ENCODE results near the gene MACROD2.

MACROD2 gene

DNA sequence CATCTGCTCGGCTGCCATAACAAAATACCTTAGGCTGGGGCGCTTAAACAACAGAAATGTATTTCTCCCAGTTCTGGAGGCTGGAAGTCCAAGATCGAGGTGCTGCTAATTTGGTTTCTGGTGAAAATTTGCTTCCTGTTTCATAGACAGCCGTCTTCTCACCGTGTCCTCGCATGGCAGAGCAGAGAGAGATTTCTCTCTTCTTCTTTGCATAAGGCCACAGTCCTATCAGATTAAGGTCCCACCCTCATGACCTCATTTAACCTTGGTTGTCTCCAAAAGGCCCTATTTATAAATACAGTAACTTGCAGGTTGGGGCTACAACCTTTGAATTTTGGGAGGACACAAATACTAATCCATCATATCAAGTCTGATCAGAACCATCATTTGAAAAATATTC is 2033.6 kb downstream of the MACROD2 start:
- no peak for DNase-seq

DNA sequence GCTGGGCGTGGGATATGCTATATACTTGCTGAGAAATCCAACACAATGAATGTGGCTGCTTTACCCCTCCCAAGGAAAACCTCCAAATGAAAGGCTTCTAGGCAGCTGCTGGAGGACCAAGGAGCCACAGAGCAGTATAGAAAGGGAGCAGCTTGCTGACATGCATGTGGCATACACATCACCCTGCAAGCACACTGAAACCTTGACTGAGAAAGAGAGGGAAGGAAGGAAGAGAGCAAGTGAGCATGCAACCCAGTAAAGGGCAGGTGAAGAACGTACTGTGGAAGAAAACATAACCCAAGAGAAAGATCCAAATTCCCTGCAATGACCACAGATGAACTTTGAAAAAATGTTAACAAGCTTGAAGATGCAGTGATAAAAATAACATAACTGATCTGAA is 2034.9 kb downstream of the MACROD2 start:
- no peak for DNase-seq

DNA sequence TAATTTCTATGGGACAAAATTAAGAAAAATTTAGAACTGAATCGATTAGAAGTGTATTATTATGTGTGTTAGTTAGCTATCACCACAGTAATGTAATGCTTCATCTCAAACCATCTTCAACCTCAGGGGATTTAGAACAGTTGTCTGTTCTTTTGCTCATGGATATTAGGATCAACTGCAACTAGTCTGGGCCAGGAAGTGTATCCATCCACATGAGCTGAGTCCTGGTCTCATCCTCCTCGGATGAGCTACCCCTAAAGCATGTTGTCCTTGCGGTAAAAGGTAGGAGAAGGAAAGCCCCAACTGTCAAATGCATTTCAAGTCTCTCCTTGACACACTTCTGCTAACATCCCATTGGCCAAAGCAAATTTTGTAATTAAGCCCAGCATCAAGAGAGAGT is 2040.3 kb downstream of the MACROD2 start:
- DNase-seq, result no peak

DNA sequence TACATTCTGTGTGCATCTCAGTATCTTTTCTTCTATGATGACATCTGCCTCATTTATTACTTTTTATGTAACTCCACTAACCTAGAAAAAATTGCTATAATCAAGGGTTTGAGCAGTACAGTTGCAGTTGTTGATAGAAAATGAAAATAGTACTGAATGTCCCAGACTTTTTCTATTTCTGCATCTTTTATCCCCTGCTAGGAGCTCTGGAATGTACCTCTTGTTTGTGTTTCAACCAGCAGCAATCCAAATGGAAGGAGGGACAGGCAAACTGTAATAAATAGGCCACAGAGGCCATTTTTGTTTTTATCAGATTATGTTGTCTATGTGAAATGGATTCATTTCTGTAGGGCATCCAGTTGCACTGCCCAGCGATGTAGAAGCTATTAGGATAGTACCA is 2041.0 kb downstream of the MACROD2 start:
- DNase-seq, result no peak

DNA sequence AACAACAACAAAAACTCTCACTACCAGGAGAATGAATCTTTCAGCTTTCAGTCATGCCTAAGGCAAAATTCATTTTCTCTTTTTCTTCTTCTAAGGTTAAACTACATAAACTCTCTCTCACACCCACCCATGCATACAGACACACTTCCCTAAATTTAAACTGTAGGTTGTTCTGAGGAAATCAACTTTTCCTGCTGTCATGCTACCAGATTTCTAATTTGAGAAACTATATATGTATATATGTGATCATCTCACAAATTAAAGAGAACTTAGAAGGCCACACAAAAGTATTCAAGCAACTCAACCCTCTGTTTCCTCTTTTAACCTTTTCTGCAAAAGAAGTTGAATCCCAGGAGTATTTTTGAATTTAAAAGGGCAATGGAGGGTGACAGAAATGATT is 2045.4 kb downstream of the MACROD2 start:
- DNase-seq, result no peak

DNA sequence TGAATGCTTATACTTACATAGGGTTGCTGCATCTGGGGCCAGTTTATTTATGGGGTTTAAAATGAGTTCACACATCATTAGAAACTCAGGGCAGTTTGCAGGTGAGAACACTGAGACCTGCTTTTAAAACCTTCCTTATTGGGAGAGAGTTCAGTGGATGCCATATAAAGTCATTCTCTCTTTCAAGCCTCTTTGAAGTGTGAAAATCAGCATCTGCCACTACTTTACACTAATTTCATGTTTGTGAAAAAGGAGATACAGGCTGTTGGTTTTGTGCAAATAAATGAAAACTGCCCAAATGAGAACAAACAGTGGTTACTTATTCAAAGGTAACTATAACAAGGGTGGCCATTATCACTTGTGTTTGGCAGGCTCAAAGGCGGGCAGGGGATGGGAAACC is 2047.4 kb downstream of the MACROD2 start:
- DNase-seq, result no peak

DNA sequence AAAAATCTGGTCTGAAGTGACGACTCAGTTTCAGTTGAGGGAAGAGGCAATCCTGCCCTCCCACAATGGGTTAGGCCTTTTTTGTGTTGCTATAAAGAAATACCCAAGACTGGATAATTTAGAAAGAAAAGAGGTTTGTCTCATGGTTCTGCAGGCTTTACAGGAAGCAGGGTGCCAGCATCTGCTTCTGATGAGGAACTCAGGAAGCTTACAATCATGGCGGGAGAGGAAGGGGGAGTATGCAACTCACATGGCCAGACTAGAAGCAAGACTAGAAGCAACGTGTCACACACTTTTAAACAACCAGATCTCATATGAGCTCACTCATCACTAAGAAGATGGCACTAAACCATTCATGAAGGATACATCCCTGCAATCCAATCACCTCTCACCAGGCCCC is 2048.6 kb downstream of the MACROD2 start:
- DNase-seq, result no peak

DNA sequence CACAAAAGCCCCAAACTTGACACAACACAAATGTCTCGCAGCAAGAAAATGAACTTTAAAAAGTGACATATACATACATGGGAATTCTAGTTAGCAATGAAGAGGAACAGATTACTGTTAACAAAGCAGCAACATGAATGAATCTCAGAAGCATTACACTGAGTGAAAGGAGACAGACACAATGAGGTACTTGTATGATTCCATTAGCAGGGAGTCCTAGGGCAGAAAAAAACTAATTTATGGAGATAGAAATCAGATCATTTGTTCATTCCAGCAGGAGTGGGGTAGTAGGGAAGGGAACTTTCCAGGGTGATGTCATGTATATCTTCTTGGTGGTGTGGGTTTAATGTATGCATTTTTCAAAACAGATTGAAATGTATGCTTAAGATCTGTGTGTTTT is 2053.6 kb downstream of the MACROD2 start:
- DNase-seq, result no peak

DNA sequence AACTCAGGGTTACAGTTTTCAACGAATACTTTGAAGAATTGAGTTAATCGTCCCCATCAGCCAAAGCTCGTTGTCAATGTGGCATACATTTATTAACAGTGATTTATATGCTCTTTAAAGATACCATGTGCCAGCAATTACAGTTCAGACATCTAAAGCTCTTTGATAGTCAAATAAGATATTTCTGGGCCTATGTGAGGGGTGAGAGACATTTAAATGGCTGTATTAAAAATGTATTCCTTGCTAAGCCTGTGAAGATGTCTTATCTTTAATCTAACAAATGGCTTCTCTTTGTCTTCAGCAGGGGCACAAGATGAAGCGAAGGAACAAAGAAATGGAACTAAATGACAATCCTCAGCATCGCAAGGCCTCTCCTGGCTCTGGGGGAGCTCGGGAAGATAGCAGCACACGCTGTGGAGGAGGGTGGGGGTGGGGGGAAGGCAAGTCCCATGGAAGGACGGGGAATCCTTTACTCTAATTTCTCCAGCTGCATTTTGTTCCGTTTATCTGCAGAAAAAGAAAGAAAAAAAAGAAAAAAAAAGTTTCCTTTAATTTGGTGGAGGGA is 2054.3 kb downstream of the MACROD2 start:
- no peak for DNase-seq

DNA sequence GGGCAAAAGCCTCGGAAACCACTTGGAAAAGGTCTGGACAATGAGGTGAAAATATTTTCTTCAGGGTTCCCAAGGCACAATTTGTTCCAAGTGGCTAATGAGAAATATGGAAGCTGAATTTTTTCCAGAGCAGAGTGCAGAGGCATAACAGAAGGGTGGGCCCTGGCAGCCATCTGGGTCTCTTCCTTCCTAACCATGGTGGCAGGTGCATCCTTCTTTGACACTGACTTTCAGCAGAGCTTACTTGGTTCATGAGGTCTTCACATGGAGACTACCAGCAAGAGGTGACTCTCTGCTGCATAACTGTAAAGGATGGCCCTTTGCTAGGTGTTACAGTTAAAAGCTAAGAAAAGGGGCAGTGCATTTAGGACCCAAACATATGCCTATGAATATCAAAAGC is 2055.1 kb downstream of the MACROD2 start:
- DNase-seq, result no peak

DNA sequence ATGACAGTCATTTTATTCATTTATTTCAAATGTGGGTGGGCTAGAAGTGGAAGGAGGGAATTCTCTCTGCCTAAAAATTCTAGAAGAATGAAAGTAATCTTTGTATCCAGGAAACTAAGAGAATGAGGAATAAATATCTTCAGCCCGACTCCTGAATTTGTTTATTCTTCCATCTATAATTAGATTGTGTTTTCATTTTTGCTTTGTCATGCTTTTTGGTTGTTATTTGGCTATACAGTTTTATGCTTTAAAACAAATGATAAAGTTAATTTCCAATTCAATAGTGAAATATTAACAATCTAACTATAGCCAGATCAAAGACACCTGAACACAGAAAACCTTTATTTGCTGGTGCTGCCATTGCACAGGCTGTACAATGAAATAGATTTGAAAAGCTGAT is 2056.7 kb downstream of the MACROD2 start:
- DNase-seq, result no peak

DNA sequence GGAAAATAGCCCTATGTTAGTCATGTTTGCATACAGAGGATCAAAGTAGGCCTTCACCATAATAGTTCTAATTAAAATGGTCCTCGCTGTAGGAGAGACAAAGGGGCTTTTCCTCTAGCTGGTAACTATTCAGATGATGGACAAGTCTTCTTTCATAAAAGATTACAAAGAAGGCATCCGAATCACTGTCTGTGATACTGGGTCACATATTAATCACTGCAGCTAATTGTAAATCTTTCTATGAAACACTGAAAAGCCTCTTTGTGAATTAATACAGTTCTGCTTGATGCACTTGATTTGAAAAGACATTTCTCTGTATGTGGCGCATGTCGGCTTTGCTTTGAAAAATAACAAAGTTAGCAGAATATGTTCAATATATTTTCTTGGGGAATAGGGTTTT is 2057.1 kb downstream of the MACROD2 start:
- no peak for DNase-seq

DNA sequence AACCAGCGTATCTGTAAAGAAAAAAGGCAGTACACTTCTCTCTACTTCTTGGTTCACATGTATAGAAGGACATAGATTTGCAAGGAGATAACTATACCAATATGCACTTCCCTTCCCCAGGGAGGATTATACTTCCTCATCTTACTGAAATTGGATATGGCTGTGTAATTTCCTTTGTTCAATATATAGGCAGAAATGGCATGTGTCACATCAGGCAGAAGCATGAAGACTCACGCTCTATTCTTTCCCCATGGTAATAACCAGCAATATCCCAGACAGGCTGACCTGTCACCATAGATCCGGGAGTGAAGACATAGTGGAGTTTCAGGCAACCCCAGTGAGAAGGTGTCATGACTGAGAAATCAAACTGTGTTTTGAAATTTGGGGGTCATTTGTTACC is 2059.7 kb downstream of the MACROD2 start:
- DNase-seq, result no peak

DNA sequence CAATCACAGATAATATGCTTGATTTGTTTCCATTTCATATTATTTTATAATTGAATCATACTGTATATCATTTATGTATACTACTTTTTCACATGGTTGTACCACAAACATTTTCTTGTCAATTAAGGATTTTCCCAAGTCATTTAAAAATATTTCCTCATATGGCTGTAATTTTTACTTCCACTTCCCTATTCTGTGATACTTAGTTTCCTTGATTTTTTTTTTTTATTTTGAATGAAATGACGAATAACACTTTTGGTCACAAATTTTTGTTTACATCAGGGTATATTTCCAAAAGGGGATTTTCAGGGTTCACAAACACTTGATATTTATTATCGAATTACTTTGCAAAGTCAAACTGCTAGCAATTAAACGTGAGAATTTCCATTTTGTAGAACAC is 2062.3 kb downstream of the MACROD2 start:
- DNase-seq, result no peak

DNA sequence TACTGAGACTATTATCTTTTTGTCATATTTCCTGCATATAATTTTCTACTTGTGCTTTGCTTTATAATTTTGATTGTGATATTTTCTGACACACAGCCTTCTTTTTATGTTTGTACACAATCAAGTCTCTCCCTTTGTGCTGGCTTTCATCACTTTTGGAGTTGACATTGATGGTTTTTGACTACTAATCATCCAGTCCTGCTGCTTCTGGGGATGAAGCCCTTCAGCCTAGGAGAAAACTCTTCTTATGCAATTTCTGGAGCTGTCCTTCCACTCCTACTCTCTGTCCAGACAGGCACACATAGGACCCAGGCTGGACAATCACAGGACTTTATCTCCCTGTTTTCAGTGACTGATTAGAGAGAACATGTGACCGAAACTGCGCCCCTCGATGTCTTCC is 2063.0 kb downstream of the MACROD2 start:
- DNase-seq, result no peak

DNA sequence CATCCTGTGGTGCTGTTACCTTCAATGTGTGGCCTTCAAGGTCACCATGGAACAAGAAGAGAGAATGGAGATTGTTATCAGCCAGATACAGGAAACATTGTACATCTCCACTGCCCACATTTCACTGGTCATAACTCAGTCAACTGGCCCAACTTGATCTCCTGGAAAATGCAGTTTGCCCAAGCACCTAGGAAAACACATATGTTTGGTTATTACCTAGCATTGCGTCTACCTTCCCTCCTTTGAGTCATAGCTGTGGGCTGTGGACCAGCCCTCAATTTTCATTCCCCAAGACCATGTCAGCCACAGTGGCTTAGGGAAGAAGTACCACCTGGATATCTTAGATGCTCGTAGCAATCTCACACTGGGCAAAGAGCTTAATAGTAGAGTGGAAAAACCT is 2064.5 kb downstream of the MACROD2 start:
- no peak for DNase-seq

DNA sequence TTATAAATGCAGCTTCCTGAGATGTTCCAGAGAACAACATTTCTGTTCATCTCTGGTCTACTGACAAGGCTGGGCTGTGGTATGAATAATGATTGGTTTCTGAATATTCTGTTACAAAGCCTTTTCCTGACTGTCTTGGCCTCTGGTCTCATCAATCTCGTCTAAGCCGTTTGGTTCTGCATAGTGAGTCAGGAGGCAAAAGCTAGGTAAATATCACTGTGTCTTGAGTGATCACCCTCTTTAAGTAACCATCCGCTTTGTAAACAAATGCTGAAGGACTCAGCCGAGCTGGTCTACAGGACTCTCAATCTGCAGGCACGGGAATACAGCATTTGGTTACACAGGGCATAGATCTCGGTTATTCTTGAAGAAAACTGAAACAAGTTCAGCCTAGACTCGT is 2066.0 kb downstream of the MACROD2 start:
- no peak for DNase-seq

DNA sequence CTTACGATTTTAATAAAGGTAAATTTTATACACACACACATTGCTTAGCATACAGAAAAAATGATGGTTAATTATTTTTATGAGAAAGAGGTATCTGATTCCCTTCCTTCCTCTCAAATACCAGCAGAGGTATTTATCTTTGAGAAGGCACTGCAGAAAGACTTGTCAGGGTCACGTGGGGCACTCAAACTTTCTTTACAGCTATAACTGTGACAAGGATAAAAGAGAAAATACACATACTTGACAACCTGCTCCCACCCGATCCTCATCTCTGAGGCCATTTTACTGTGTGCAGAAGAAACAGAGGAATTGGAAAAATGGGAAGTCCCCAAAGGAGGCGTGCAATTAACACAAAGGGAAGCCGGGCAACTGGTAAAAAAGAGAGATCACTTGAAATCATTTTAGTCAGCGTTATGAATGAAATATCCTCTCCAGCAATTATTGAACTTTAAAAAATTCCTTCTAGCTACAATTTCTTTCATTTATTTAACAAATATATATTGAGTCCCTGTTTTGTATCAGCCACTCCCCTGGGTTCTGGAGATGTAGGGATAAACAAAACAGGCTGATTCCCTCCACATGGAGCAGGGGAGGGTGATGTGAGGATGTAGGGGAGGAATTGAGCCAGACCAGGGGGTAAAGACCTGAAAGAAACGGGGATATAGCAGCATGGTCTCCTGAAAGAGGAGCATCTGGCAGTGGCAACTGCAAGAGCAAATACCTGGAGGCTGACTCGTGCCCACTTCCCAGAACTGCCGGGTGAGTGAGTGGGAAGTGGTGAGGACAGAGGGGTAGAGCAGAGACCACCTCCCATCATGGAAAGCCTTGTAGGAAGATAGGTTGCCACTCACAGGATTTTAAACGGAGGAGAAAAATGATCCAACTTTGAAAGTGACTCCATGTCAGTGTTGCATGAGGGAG is 2067.6 kb downstream of the MACROD2 start:
- DNase-seq, result no peak

DNA sequence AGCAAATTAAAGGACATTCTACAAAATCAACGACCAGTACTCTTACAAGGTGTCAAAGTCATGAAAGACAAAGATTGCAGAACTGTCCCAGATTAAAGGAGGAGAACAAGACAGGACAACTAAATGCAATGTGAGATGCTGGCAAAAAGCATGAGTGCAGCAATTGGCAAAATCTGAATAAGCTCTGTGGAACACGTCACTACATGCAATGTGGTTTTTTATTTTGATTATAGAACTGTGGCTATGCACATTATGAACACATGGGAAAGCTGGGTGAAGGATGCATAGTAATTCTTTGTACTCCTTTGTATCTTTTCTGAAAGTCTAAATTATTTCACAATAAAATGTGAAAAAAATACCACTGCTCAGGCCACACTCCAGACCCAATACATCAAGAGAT is 2068.6 kb downstream of the MACROD2 start:
- DNase-seq, result no peak

DNA sequence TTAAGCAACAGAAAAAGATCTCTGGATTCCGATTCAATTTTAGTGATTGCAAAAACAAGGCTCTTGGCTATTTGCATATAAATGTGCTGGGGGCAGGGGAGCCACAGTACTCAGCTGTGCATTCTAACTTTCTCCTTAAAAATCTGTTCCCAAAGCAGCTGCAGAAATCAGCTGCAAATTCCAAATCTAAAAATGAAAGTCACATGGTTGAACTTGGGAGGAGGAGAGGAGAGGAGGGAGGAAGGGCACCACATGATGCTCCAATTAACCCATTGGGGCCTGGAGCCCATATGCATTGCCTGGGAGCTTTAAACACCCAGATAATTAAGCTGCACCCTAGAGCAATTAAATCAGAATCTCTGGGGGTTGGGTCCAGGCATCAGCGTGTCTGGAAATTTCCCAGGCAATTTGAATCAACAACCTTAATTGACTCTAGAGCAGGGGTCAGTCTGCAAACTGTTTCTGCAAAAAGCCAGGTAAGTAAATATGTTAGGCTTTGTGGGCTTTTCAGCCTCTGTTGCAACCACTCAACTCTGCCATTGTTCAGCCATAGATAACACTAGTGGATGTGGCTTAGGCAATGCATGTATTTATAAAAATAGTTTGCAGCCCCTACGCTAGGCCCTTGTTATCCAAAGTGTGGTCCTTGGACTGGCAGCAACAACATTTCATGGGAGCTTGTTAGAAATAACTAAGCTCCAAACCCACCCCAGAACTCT is 2069.8 kb downstream of the MACROD2 start:
- no peak for DNase-seq

DNA sequence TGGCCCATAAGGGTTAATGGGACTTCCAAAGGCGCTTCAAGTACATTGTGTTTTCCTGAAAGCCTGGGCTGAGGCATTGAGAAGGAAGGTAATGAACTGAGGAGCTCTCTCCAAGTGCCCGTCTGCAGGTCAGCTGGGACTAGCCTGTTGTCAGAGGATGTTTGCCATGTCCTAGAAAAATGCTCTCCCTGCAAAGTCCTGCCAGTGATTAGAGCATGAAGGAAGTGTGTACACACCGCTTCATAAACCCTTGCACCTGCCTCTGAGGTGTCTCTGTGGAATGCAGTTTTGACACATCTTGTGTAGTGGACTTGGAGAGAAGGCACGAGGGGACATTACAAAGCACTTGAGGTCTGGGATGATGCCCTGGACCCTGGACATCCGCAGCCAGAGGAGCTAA is 2071.3 kb downstream of the MACROD2 start:
- no peak for DNase-seq

DNA sequence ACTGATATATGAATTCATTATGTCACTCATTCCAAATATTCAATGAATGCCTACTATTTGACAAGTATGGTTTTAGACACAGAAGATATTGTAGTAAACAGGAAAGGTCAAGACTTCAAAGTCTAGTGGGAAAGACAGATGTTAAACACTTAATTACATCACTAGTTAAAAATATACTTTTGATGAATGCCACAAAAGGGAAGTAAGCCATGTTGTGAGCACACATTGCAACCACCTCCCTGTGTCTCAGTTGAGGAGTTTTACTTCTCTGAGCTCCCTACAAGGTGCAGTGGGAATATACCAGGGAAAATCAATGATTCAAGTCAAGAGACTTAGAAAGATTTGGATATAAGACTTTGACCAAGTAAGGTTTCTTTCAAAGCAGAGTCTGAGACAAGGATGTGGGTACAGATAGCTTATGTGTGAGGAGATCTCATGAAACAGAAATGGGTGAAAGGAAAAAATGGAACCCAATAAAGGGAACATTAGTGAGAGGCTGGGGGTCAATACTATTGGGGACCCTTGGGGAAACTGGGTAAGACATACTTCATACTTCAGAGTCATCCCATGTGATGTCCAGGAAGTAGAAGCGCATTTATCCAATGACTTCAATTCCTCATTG is 2074.2 kb downstream of the MACROD2 start:
- DNase-seq, result no peak

DNA sequence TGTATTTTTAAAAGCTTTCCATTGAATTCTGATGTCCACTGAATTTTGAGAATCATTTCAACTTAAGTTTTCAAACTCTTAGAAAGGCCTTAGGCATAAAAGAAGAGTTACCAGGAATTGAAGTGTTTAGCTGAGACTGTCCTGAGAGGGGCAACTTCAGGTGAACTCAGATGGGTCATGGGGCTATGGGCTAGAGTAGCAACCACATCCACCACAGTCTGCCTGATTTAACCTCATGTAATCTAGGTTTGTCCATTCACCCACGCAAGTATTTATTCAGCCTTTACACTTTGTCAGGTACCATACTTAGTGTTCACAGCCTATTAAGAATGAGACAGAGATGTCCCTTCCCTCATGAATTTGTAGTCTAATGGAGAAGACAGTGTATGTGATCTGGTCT is 2076.9 kb downstream of the MACROD2 start:
- no peak for DNase-seq

All from CD4-positive, alpha-beta T cell treated with Interleukin-4 for 4 hours (primary cell).